Glutamatergic neuron (in vitro differentiated cells): ENCODE measurements around the gene ZNF646. TPM values are rescaled to one million over a fixed set of nuclear protein-coding genes. Genes with fewer than 3 reads are reported as not detected.
A peak's percentile ranks its signal among the peaks of the same experiment; 100 is the strongest.

Experiments
- DNase-seq: peaks from one replicate; pipeline ENCODE4 v3.0.0; 2022
- H3K27ac Mint-ChIP-seq: one replicate; pipeline ENCODE4 v1.8.0; 2020; ENCODE audit warnings: mild to moderate bottlenecking, mixed read lengths, inconsistent platforms; ENCODE audit not compliant: unreplicated experiment
- H3K27me3 Mint-ChIP-seq: one replicate; pipeline ENCODE4 v1.8.0; 2020; ENCODE audit warnings: mild to moderate bottlenecking, moderate library complexity, mixed read lengths, inconsistent platforms; ENCODE audit not compliant: unreplicated experiment
- H3K36me3 Mint-ChIP-seq: one replicate; pipeline ENCODE4 v1.8.0; 2020; ENCODE audit warnings: mild to moderate bottlenecking, mixed read lengths, inconsistent platforms; ENCODE audit not compliant: unreplicated experiment
- H3K4me1 Mint-ChIP-seq: one replicate; pipeline ENCODE4 v1.8.0; 2020; ENCODE audit warnings: mild to moderate bottlenecking, low read depth, mixed read lengths, inconsistent platforms; ENCODE audit not compliant: unreplicated experiment
- H3K4me3 Mint-ChIP-seq: one replicate; pipeline ENCODE4 v1.8.0; 2020; ENCODE audit warnings: mild to moderate bottlenecking, mixed read lengths, inconsistent platforms; ENCODE audit not compliant: unreplicated experiment
- H3K9me3 Mint-ChIP-seq: one replicate; pipeline ENCODE4 v1.8.0; 2020; ENCODE audit warnings: mild to moderate bottlenecking, moderate library complexity, mixed read lengths, inconsistent platforms; ENCODE audit not compliant: unreplicated experiment
- total RNA-seq: library from RNA; stranded (reverse); fragmentation: NEBNext Ultra II Directional; extraction: Animal tissue kit (Norgen Biotek cat#: 25700); gene quantifications from one replicate; pipeline ENCODE4 v1.2.1, GENCODE V29; 2021; ENCODE audit not compliant: unreplicated experiment
- TF ChIP-seq, protein P1 (sequence below): fragments of 200-600 bp; sonication (generic); IDR thresholded peaks from one replicate; pipeline ENCODE4 v1.5.0; 2021; ENCODE audit not compliant: partially characterized antibody, unreplicated experiment

Gene ZNF646
- total RNA-seq, 1 donor from 2014 or later = 33.1 TPM

DNA sequence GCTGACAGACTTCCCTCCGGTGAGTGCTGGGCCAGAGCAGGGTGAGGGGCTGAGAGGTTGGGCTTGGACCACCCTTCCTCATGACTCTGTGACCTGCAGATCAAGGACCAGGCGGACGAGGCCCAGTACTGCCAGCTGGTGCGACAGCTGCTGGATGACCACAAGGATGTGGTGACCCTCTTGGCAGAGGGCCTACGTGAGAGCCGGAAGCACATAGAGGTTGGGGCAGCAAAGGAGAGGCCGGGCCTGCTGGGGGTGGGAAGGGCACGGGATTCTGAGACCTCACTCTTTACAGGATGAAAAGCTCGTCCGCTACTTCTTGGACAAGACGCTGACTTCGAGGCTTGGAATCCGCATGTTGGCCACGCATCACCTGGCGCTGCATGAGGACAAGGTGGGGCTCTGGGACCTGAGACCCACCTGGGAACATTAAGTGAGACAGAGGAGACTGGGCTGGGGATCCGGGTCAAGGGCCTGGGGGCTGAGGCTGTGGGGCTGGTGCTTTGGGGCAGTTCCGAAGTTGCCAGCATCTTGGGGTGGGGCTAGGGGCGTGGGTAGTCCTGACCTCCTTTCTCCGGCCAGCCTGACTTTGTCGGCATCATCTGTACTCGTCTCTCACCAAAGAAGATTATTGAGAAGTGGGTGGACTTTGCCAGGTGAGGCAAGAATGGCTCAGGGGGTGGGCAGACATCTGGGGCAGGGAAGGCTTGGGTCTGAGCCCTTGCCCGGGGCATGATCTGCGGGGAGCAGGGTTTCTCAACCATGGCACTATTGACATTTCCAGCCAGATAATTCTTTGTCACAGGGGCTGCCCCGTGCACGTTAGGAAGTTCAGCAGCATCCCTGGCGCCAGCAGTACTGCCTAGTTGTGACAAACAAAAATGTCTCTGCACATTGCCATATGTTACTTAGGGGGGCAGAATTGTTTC is 36.1 kb downstream of the ZNF646 start:
- H3K27ac Mint-ChIP-seq = peak overlapping the region; percentile 17
- no peak for DNase-seq
- peak overlapping the region; percentile 83 for H3K4me3 Mint-ChIP-seq
- peaks cover 11% of the 10 kb centered on the region for H3K4me1 Mint-ChIP-seq
- TF ChIP-seq, protein P1, sequence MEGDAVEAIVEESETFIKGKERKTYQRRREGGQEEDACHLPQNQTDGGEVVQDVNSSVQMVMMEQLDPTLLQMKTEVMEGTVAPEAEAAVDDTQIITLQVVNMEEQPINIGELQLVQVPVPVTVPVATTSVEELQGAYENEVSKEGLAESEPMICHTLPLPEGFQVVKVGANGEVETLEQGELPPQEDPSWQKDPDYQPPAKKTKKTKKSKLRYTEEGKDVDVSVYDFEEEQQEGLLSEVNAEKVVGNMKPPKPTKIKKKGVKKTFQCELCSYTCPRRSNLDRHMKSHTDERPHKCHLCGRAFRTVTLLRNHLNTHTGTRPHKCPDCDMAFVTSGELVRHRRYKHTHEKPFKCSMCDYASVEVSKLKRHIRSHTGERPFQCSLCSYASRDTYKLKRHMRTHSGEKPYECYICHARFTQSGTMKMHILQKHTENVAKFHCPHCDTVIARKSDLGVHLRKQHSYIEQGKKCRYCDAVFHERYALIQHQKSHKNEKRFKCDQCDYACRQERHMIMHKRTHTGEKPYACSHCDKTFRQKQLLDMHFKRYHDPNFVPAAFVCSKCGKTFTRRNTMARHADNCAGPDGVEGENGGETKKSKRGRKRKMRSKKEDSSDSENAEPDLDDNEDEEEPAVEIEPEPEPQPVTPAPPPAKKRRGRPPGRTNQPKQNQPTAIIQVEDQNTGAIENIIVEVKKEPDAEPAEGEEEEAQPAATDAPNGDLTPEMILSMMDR = no peak
- H3K9me3 Mint-ChIP-seq = peaks cover 13% of the 10 kb centered on the region
- no peaks in the 10 kb centered on the region for H3K36me3 Mint-ChIP-seq
- peaks cover 8% of the 10 kb centered on the region for H3K27me3 Mint-ChIP-seq

DNA sequence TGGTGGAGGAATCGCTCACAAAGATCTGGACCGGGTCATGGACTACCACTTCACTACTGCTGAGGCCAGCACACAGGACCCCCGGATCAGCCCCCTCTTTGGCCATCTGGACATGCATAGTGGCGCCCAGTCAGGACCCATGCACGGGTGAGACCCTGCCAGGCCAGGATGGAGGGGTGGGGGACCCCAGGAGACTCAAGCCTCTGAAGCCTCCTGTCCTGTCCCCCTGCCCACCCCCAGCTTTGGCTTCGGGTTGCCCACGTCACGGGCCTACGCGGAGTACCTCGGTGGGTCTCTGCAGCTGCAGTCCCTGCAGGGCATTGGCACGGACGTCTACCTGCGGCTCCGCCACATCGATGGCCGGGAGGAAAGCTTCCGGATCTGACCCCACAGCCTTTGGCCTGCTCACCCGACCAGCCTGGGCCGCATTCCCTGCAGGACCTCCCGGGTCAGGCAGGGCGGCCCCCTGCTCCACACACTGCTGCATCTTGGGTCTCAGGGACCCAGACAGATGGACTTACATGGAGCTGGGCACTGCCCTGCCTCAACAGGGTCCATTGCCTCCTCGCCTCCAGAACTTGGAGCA is 37.8 kb downstream of the ZNF646 start:
- H3K27me3 Mint-ChIP-seq = peaks cover 8% of the 10 kb centered on the region
- no peak overlapping the region for H3K27ac Mint-ChIP-seq
- TF ChIP-seq, protein P1 = no peak
- H3K4me1 Mint-ChIP-seq = peaks cover 11% of the 10 kb centered on the region
- H3K9me3 Mint-ChIP-seq = peaks cover 13% of the 10 kb centered on the region
- no peak overlapping the region for H3K4me3 Mint-ChIP-seq
- no peak for DNase-seq
- no peaks in the 10 kb centered on the region for H3K36me3 Mint-ChIP-seq

DNA sequence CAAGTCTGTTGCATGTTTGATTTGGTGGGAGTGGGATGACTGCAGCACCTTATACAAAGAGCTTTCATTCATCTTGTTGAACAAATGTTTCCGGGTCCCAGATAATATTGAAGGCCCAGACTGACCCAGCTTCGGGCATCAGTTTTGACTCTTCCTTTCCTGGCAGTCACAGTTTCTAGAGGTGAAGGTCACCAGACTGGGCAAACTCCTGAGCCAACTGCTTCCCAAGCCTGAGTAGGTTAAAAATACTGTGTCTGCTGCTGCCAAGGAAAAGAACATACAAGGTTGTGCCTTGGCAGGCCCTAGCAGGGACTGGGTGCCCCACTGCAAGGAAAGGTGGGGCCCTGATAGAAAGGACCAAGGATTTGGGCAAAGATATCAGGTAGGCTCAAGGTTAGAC is 38.5 kb downstream of the ZNF646 start:
- TF ChIP-seq, protein P1 = no peak
- no peak for DNase-seq
- Mint-ChIP-seq H3K9me3 (peaks cover 9% of the 10 kb centered on the region), H3K4me3 (no peak overlapping the region), H3K27me3 (peaks cover 3% of the 10 kb centered on the region), H3K27ac (no peak overlapping the region), H3K36me3 (no peaks in the 10 kb centered on the region), H3K4me1 (peaks cover 6% of the 10 kb centered on the region)

DNA sequence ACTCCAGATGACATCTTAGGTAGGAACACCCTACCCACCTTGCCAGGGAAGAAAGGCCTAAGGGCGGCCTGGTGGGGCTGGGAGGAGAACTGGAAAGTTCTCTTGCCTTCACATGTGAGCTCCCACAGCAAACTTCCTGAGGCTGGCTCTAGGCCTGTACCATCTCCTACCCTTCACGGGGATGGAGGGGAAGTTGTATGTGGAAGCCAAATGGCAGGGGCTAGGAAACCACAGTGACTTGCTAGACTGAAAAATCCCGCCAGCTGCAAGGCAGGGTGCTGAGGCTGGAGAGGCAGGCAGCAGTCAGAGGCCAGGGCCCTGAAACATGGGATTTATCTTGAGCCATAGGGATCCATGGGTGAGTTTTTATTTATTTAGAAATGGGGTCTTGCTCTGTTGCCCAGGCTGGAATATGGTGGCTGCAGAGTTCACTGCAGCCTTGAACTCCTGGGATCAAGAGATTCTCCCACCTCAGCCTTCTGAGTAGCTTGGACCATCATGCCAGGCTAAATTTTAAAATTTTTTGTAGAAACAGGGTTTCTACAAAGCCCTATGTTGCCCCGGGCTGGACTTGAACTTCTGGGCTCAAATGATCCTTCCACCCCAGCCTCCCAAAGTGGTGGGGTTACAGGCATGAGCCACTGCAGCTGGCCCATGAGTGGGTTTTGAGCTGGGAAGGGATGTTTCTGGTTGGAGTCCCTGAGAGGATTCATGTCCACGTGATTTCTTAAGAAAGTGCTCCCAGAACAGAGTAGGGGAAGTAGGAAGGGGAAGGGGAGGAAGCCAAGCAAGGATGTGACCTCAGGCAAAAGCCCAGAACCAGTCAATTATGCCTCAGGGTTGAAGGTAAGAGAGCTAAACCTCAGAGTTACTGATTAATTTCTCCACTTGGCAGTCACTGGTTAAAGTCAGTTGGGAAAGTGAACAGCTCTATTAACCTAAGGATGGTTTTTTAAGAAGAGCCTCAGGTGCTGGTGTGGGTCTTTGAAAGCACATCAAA is 39.2 kb downstream of the ZNF646 start:
- no peak overlapping the region for H3K4me3 Mint-ChIP-seq
- no peaks in the 10 kb centered on the region for H3K36me3 Mint-ChIP-seq
- no peak for DNase-seq
- H3K27ac Mint-ChIP-seq = peak overlapping the region; percentile 70
- H3K4me1 Mint-ChIP-seq = peaks cover 6% of the 10 kb centered on the region
- H3K27me3 Mint-ChIP-seq = peaks cover 4% of the 10 kb centered on the region
- H3K9me3 Mint-ChIP-seq = peaks cover 10% of the 10 kb centered on the region
- TF ChIP-seq, protein P1 = no peak
